IMR-90 (cell line): ENCODE data around the gene DNTT. TPM values are rescaled to one million over a fixed set of nuclear protein-coding genes. Genes with fewer than 3 reads are reported as not detected.

Experiments used
- ATAC-seq: fragments of 200-7000 bp; cut with Tn5 transposase; 2 replicates; pipeline ENCODE4 v1.9.1; 2020; ENCODE audit warnings: low read depth, mild to moderate bottlenecking, moderate library complexity
- BruUV-seq: library from RNA; stranded (reverse); fragments of 400-500 nt; replicated peaks from 2 replicates; lab custom pipeline; 2021; lab: Mats Ljungman, UMichigan
- CTCF ChIA-PET: fragments of 300-600 bp; formaldehyde crosslinking; extraction: SDS; loops from one replicate; lab custom pipeline; 2021; ENCODE audit warnings: antibody characterized with exemption; lab: Yijun Ruan, JAX
- POLR2A ChIA-PET: fragments of 300-600 bp; sonication (Branson Sonifier 250); formaldehyde crosslinking; loops from one replicate; lab custom pipeline; 2022; ENCODE audit warnings: antibody characterized with exemption; ENCODE audit not compliant: unreplicated experiment; lab: Charles Lee
- DNase-seq: peaks from one replicate; pipeline ENCODE4 v3.0.0; 2013
- H2AFZ ChIP-seq: replicated peaks from 2 replicates; pipeline ENCODE3; 2013; ENCODE audit warnings: low read length, mild to moderate bottlenecking; ENCODE audit not compliant: poor library complexity
- H2AK5ac ChIP-seq: 2 replicates; pipeline ENCODE4 v1.6.1; 2013; ENCODE audit warnings: low read depth, low read length, inconsistent platforms
- H2AK9ac ChIP-seq: replicated peaks from 2 replicates; pipeline ENCODE3; 2013; ENCODE audit warnings: mild to moderate bottlenecking, low read depth, low read length, moderate library complexity; ENCODE audit not compliant: poor library complexity
- H2BK120ac ChIP-seq: 2 replicates; pipeline ENCODE4 v1.6.1; 2013; ENCODE audit warnings: low read depth, low read length, inconsistent platforms
- H2BK15ac ChIP-seq: 3 replicates; pipeline ENCODE4 v1.6.1; 2013; ENCODE audit warnings: low read depth, low read length, inconsistent platforms
- H2BK20ac ChIP-seq: 2 replicates; pipeline ENCODE4 v1.6.1; 2013; ENCODE audit warnings: low read depth, mild to moderate bottlenecking, inconsistent platforms, low read length, moderate library complexity
- H2BK5ac ChIP-seq: 2 replicates; pipeline ENCODE4 v1.6.1; 2013; ENCODE audit warnings: mild to moderate bottlenecking, low read depth, low read length, inconsistent platforms; ENCODE audit not compliant: poor library complexity, severe bottlenecking
- H3K14ac ChIP-seq: replicated peaks from 2 replicates; pipeline ENCODE4 v1.6.1; 2013; ENCODE audit warnings: low read depth, low read length, inconsistent platforms
- H3K18ac ChIP-seq: 2 replicates; pipeline ENCODE4 v1.6.1; 2013; ENCODE audit warnings: low read depth, low read length, control low read depth
- H3K23ac ChIP-seq: 2 replicates; pipeline ENCODE4 v1.6.1; 2013; ENCODE audit warnings: low read depth, low read length, inconsistent platforms
- H3K27ac ChIP-seq: 2 replicates; pipeline ENCODE4 v1.5.1; 2013; ENCODE audit warnings: mild to moderate bottlenecking, control low read depth, low read length; ENCODE audit not compliant: insufficient read depth
- H3K27me3 ChIP-seq: 2 replicates; pipeline ENCODE4 v1.6.1; 2013; ENCODE audit warnings: low read length; ENCODE audit not compliant: control insufficient read depth, insufficient read depth
- H3K36me3 ChIP-seq: 2 replicates; pipeline ENCODE4 v1.6.1; 2013; ENCODE audit warnings: low read length, mixed read lengths; ENCODE audit not compliant: control insufficient read depth, insufficient read depth
- H3K4ac ChIP-seq: 2 replicates; pipeline ENCODE4 v1.6.1; 2013; ENCODE audit warnings: low read depth, low read length, inconsistent platforms
- H3K4me1 ChIP-seq: 2 replicates; pipeline ENCODE4 v1.6.1; 2013; ENCODE audit warnings: low read length, mixed read lengths; ENCODE audit not compliant: control insufficient read depth, insufficient read depth
- H3K4me2 ChIP-seq: 2 replicates; pipeline ENCODE4 v1.6.1; 2013; ENCODE audit warnings: low read depth, mild to moderate bottlenecking, control low read depth, low read length, moderate library complexity
- H3K4me3 ChIP-seq: 2 replicates; pipeline ENCODE4 v1.5.1; 2013; ENCODE audit warnings: low read depth, mild to moderate bottlenecking, control low read depth, low read length, moderate library complexity; ENCODE audit not compliant: insufficient read depth
- H3K56ac ChIP-seq: 2 replicates; pipeline ENCODE4 v1.6.1; 2013; ENCODE audit warnings: low read length, inconsistent platforms; ENCODE audit not compliant: insufficient read depth; ENCODE audit errors: extremely low read depth
- H3K79me1 ChIP-seq, 2 experiments: 2 replicates each; pipeline ENCODE4 v1.6.1; 2013; ENCODE audit warnings: low read length in 2 of 2, inconsistent platforms in 1 of 2, low read depth in 1 of 2
- H3K9ac ChIP-seq: 2 replicates; pipeline ENCODE4 v1.6.1; 2013; ENCODE audit warnings: low read depth, low read length, control low read depth
- H3K9me1 ChIP-seq: 2 replicates; pipeline ENCODE4 v1.6.1; 2013; ENCODE audit warnings: low read length, inconsistent platforms; ENCODE audit not compliant: insufficient read depth
- H3K9me3 ChIP-seq: 2 replicates; pipeline ENCODE4 v1.6.1; 2013; ENCODE audit warnings: low read length; ENCODE audit not compliant: control insufficient read depth, insufficient read depth
- H4K20me1 ChIP-seq: 2 replicates; pipeline ENCODE4 v1.6.1; 2013; ENCODE audit warnings: low read length, inconsistent platforms; ENCODE audit not compliant: insufficient read depth
- H4K5ac ChIP-seq: 2 replicates; pipeline ENCODE4 v1.6.1; 2013; ENCODE audit warnings: mild to moderate bottlenecking, low read depth, low read length, control low read depth
- H4K8ac ChIP-seq, 2 experiments: 2 replicates each; pipeline ENCODE4 v1.6.1; 2013; ENCODE audit warnings: low read depth in 2 of 2, low read length in 2 of 2, control low read depth in 1 of 2, inconsistent platforms in 1 of 2
- H4K91ac ChIP-seq: 2 replicates; pipeline ENCODE4 v1.6.1; 2013; ENCODE audit warnings: low read depth, low read length, inconsistent platforms; ENCODE audit not compliant: insufficient read depth
- CHD1 ChIP-seq: IDR thresholded peaks from 2 replicates; pipeline ENCODE4 v1.6.1; 2012; ENCODE audit warnings: low read depth, low read length, improper control_type of control experiment
- CTCF ChIP-seq: conservative IDR thresholded peaks from 2 replicates; pipeline ENCODE4 v1.5.1; 2012; ENCODE audit warnings: mild to moderate bottlenecking, low read depth, low read length, improper control_type of control experiment
- MAFK ChIP-seq: IDR thresholded peaks from 2 replicates; pipeline ENCODE4 v1.6.1; 2012; ENCODE audit warnings: low read depth, low read length, improper control_type of control experiment
- MXI1 ChIP-seq: IDR thresholded peaks from 2 replicates; pipeline ENCODE4 v1.6.1; 2012; ENCODE audit warnings: low read depth, mild to moderate bottlenecking, low read length, moderate library complexity, borderline replicate concordance
- POLR2A ChIP-seq: IDR thresholded peaks from 2 replicates; pipeline ENCODE4 v1.6.1; 2012; ENCODE audit warnings: mild to moderate bottlenecking, low read depth, low read length
- RAD21 ChIP-seq: IDR thresholded peaks from 2 replicates; pipeline ENCODE4 v1.6.1; 2012; ENCODE audit warnings: low read length, improper control_type of control experiment
- WGBS, 2 experiments: methylation state at CpG; one replicate each; pipeline versions ENCODE4 v1.1.5 to v1.1.7; 2013; ENCODE audit warnings: missing lambda C conversion rate in 2 of 2; ENCODE audit not compliant: insufficient read length in 1 of 2; ENCODE audit errors: extremely low coverage in 2 of 2; 5-methylcytosine and 5-hydroxymethylcytosine counted together
- dilution Hi-C: fragments of 300-500 bp; cut with HindIII; formaldehyde crosslinking; loops from one replicate; pipeline ENCODE4 v1.14.3; 2018; ENCODE audit warnings: low sequenced_read_pairs; ENCODE audit not compliant: unreplicated experiment
- in situ Hi-C: fragments of 300-500 bp; cut with MboI; formaldehyde crosslinking; loops from 3 replicates; pipeline ENCODE4 v1.14.3; 2019; ENCODE audit warnings: low sequenced_read_pairs, inconsistent platforms, mixed read lengths
- intact Hi-C: fragments of 100-400 bp; cut with micrococcal nuclease; formaldehyde crosslinking; loops from 2 replicates; pipeline ENCODE4 v1.10.0; 2022
- polyA plus RNA-seq, 3 experiments: library from polyadenylated mRNA; depleted of rRNA; stranded (reverse); fragments of >200 nt; gene quantifications; 2 replicates each; pipeline ENCODE4 v1.2.3, GENCODE V29; 2012; ENCODE audit warnings: low replicate concordance in 1 of 3
- total RNA-seq: library from RNA; depleted of rRNA; stranded (reverse); fragments of >200 nt; gene quantifications from 2 replicates; pipeline ENCODE4 v1.2.3, GENCODE V29; 2012

Gene DNTT
- total and polyA plus RNA-seq, 2 of the 4 experiments (the other 2 are of a cell fraction): not detected

GRCh38 chr10:96299383-96299782, 4.9 kb upstream of the DNTT start:
- TF ChIP-seq POLR2A (no peak), RAD21 (no peak), CTCF (no peak), MAFK (no peak), CHD1 (no peak), MXI1 (no peak)
- H2BK5ac ChIP-seq: no peak overlapping the region
- H3K27me3 ChIP-seq: peaks cover 7% of the 10 kb centered on the region
- H3K4me2 ChIP-seq: no peak overlapping the region
- H3K4me3 ChIP-seq: no peak overlapping the region
- H3K4me1 ChIP-seq: no peaks in the 10 kb centered on the region
- dilution Hi-C loops: no loop called here
- H3K56ac ChIP-seq: no peak overlapping the region
- no peaks in the 10 kb centered on the region for H3K79me1 ChIP-seq
- H4K20me1 ChIP-seq: no peaks in the 10 kb centered on the region
- H3K18ac ChIP-seq: no peak overlapping the region
- CTCF ChIA-PET: interaction anchor here (0.6 kb wide), 1 partner anchor 38 kb away, joined by 7 read pairs; no protein-coding TSS in a partner anchor
- DNase-seq: no peak
- no peak overlapping the region for H2BK15ac ChIP-seq
- H2AFZ ChIP-seq: no peak overlapping the region
- no peak overlapping the region for H3K4ac ChIP-seq
- ATAC-seq: no peak
- no peak overlapping the region for H3K9ac ChIP-seq
- H3K9me1 ChIP-seq: no peaks in the 10 kb centered on the region
- no CpG with 5 or more reads among the region's 5 CpGs for WGBS, 2 experiments
- no peak overlapping the region for H4K5ac ChIP-seq
- no peak overlapping the region for H4K91ac ChIP-seq
- no peak overlapping the region for H2AK5ac ChIP-seq
- no peaks in the 10 kb centered on the region for H3K36me3 ChIP-seq
- no peak overlapping the region for H2AK9ac ChIP-seq
- H4K8ac ChIP-seq: no peak overlapping the region
- no peak overlapping the region for H3K23ac ChIP-seq
- in situ Hi-C loops: loop anchor here (5.0 kb wide), 1 partner anchor 277 kb away; no protein-coding TSS in a partner anchor
- POLR2A ChIA-PET: no interaction called here
- no peak overlapping the region for H2BK120ac ChIP-seq
- intact Hi-C loops: loop anchor here (10.0 kb wide), 1 partner anchor 605 kb away; the partner anchor contains the start of gene TCTN3
- H3K27ac ChIP-seq: no peak overlapping the region
- BruUV-seq: no TSS peak
- no peaks in the 10 kb centered on the region for H3K9me3 ChIP-seq
- H2BK20ac ChIP-seq: no peak overlapping the region
- no peak overlapping the region for H3K14ac ChIP-seq
